ENCODE results near the gene VPS9D1.

DNA sequence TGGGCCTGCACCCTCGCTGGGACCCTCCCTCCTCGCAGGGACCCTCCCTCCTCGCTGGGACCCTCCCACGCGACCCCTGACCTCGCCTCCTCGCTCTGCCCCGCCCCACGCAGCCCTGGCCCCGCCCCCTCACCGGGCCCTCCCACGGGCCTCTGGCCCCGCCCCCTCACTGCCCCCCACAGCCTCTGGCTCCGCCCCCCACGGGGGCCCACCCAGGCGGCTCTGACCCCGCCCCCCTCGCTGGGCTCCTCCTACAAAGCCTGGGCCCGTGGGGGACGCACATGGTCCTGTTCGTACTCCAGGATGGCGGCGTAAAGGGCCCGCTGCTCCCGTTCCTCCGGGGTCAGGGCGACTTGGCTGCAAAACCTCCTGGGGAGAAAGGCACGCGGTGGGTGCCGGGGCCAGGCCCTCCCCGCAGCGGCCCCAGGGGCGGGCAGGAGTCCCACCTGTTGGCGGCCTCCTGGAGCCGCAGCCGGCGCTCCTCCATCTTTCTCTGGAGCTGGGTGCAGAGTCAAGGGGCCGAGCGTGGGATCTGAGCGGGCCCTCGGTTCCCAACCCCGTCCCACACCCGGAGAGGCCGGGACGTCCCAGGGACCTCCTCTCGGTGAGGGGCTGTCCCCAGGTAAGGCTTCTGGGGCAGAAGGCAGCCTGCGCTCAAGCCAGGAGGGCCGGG, 9.0 kb downstream of the VPS9D1 start:
- TF ChIP-seq POLR2AphosphoS5 (IDR thresholded peaks at IDR 0.05; ENCODE audit: borderline replicate concordance, low read depth, low read length) (peak; percentile 87), EZH2 (IDR thresholded peaks at IDR 0.05) (no peak), FOXP2 (optimal IDR thresholded peaks at IDR 0.05; ENCODE audit: control extremely low read depth, extremely low read length, insufficient read depth) (no peak)

All from SK-N-MC (cell line).